ENCODE measurements around the gene ADAMTS5. TPM values are rescaled to one million over a fixed set of nuclear protein-coding genes. Genes with fewer than 3 reads are reported as not detected.
A peak's percentile ranks its signal among the peaks of the same experiment; 100 is the strongest.

The ADAMTS5 gene
- total RNA-seq, 1 donor from 2014 or later = 5.6 TPM

DNA sequence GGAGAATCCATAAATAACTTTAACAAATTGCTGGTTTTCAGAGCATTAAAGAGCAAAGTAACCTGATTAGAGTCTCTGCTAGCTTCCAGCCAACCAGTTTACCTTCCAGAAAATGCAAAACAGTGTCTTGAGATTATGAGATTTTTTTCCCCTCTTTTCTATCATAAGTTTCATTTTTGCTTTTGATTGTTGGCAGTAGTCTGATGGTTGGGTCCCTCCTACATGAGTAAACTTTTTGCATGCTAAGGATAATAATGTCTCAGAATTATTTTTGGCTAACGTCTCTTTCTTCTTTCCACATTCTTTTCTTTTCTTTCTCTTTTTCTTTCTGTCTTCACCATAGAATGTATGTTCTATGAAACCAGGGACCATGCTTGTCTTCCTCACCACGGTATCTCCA is 6.3 kb upstream of the ADAMTS5 start:
- H3K36me3 ChIP-seq = no peaks in the 10 kb centered on the region
- intact Hi-C loops (cut with DNase I) = no loop called here
- ATAC-seq = no peak
- H3K27ac ChIP-seq = no peak overlapping the region
- H3K4me3 ChIP-seq = no peak overlapping the region
- TF ChIP-seq, protein P1, sequence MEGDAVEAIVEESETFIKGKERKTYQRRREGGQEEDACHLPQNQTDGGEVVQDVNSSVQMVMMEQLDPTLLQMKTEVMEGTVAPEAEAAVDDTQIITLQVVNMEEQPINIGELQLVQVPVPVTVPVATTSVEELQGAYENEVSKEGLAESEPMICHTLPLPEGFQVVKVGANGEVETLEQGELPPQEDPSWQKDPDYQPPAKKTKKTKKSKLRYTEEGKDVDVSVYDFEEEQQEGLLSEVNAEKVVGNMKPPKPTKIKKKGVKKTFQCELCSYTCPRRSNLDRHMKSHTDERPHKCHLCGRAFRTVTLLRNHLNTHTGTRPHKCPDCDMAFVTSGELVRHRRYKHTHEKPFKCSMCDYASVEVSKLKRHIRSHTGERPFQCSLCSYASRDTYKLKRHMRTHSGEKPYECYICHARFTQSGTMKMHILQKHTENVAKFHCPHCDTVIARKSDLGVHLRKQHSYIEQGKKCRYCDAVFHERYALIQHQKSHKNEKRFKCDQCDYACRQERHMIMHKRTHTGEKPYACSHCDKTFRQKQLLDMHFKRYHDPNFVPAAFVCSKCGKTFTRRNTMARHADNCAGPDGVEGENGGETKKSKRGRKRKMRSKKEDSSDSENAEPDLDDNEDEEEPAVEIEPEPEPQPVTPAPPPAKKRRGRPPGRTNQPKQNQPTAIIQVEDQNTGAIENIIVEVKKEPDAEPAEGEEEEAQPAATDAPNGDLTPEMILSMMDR (IDR thresholded peaks at IDR 0.05) = no peak
- DNase-seq = no peak
- no peaks in the 10 kb centered on the region for H3K4me1 ChIP-seq
- peaks cover 6% of the 10 kb centered on the region for H3K27me3 ChIP-seq (ENCODE audit: low read depth)
- no peaks in the 10 kb centered on the region for H3K9me3 ChIP-seq

GRCh38 chr21:26972192-26972591 is 5.3 kb upstream of the ADAMTS5 start:
- ATAC-seq (peak in 1 of 2 donors; percentile 29), DNase-seq (no peak)
- Histone ChIP-seq H3K4me1 (peaks cover 9% of the 10 kb centered on the region), H3K36me3 (no peaks in the 10 kb centered on the region), H3K27ac (no peak overlapping the region), H3K4me3 (no peak overlapping the region), H3K27me3 (ENCODE audit: low read depth) (peaks cover 13% of the 10 kb centered on the region), H3K9me3 (no peaks in the 10 kb centered on the region)
- intact Hi-C loops (cut with DNase I) = no loop called here
- TF ChIP-seq, protein P1 (IDR thresholded peaks at IDR 0.05) = no peak

GRCh38 chr21:26969971-26970725 is 3.3 kb upstream of the ADAMTS5 start:
- Histone ChIP-seq H3K27me3 (ENCODE audit: low read depth) (peaks cover 32% of the 10 kb centered on the region), H3K9me3 (no peaks in the 10 kb centered on the region), H3K4me3 (no peak overlapping the region), H3K4me1 (peaks cover 27% of the 10 kb centered on the region), H3K27ac (no peak overlapping the region), H3K36me3 (no peaks in the 10 kb centered on the region)
- ATAC-seq (no peak), DNase-seq (no peak)
- TF ChIP-seq, protein P1 (IDR thresholded peaks at IDR 0.05) = no peak
- intact Hi-C loops (cut with DNase I) = no loop called here

GRCh38 chr21:26966649-26967061 is 233 bp downstream of the ADAMTS5 start:
- Histone ChIP-seq H3K9me3 (no peaks in the 10 kb centered on the region), H3K36me3 (no peaks in the 10 kb centered on the region), H3K27ac (peak overlapping the region; percentile 39), H3K4me3 (peak overlapping the region; percentile 58), H3K4me1 (peaks cover 34% of the 10 kb centered on the region), H3K27me3 (ENCODE audit: low read depth) (peaks cover 41% of the 10 kb centered on the region)
- intact Hi-C loops (cut with DNase I) = no loop called here
- DNase-seq (peak; percentile 41), ATAC-seq (peak; percentile 8 to 27)
- TF ChIP-seq, protein P1 (IDR thresholded peaks at IDR 0.05) = no peak

GRCh38 chr21:26965907-26966581 is 844 bp downstream of the ADAMTS5 start:
- ATAC-seq = peak; percentile 43 to 45

More at GRCh38 chr21:26965907-26966581, 844 bp downstream of the ADAMTS5 start:
- intact Hi-C loops (cut with DNase I) = no loop called here
- Histone ChIP-seq H3K4me3 (peak overlapping the region; percentile 58), H3K27ac (peak overlapping the region; percentile 46), H3K4me1 (peaks cover 34% of the 10 kb centered on the region), H3K27me3 (ENCODE audit: low read depth) (peaks cover 41% of the 10 kb centered on the region), H3K9me3 (no peaks in the 10 kb centered on the region), H3K36me3 (no peaks in the 10 kb centered on the region)
- peak; percentile 36 for DNase-seq
- TF ChIP-seq, protein P1 (IDR thresholded peaks at IDR 0.05) = no peak
